Activated CD4-positive, alpha-beta T cell treated with anti-CD3 and anti-CD28 coated beads, Interleukin-2, amount 50 U/mL, for 24 hours (primary cell): ENCODE measurements around the gene PHACTR3.

Experiments used
- DNase-seq, 2 donors: peaks; one replicate each; pipeline ENCODE4 v3.0.0-alpha.2; 2020; ENCODE audit warnings: low read depth in 1 of 2, low spot score in 1 of 2

The PHACTR3 gene

DNA sequence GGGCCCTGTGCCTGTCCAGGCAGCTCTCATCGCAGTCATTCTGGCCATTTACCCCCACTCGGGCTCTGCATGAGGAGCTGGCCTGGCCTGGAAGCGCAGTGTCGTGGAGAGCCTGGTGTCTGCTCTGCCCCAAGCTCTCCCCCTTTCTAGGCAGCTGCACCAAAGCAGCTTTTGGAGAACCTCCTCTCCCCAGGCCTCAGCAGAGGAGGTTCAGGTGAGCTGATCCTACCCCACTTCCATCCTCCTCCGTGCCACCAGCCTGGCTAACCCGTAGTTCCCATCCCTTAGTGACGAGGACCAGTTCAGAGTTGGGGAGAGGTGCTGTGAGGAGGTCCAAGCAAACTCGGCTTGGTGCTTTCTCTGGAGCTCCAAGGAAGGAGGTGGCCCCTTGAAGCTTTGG, 30.5 kb upstream of the PHACTR3 start:
- DNase-seq = no peak

DNA sequence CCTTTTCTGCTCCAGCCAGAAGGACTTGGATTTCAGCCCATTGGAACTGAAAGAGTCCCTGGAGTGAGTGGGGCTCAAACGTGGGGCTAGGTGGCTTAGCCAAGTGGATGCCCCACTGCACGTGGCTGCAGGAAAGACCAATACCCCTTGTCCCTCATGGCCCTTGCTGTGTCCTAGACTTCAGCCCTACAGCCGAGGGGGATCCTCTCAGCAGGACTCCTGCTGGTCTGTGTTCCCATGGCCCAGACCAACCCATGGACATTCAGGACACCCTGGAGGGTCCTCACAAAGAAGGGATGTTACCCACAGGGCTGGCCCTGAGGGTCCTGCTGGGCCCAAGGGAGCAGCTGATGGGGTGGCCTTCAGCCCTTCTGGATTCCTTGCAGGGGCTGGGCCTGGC, 30.0 kb upstream of the PHACTR3 start:
- DNase-seq = no peak

- no peak for DNase-seq
These were observed 29.1 kb upstream of the PHACTR3 start for GRCh38 chr20:59575216-59575615.

- DNase-seq = no peak
These were observed 28.7 kb upstream of the PHACTR3 start for GRCh38 chr20:59575653-59576052.

- no peak for DNase-seq
These were observed 28.0 kb upstream of the PHACTR3 start for GRCh38 chr20:59576216-59576953.

DNA sequence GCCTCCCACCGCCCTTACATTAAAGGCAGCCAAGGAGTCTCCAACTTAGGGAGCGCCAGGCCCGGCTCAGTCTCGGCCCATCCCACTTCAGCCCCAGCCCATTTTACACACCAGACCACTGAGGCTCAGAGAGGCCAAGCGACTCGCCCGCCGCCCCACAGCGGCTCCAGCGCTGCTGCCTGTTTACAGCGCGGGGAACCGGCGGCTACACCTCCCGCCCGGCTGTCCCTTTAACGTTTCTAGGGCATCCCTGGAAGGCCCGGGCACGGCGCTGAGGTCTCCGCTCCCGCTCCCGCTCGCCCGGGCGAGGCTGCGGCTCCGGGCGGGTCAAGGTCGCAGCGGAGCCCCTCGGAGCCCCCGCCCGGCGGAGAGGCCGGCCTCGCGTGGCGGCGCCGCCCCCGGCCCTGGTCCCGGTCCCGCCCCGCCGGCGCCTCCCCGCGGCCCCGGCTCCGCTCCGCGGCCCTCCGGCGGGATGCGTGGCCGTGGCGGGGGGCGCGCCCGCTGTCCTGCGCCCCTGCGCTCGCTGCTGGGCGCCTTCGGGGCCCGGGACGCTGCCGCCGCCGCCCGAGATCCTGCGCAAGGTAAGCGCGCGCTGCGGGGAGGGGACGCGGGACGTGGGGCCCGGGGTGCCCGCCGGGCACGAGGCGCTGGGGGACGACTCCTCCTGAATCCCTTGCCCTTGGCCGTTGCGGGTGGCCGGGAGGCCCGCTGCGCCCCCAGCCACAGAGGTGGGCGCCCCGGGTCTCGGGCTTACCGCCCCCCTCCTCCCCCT, 27.1 kb upstream of the PHACTR3 start:
- DNase-seq = no peak

- no peak for DNase-seq
These were observed 26.4 kb upstream of the PHACTR3 start for GRCh38 chr20:59577809-59578435.

DNA sequence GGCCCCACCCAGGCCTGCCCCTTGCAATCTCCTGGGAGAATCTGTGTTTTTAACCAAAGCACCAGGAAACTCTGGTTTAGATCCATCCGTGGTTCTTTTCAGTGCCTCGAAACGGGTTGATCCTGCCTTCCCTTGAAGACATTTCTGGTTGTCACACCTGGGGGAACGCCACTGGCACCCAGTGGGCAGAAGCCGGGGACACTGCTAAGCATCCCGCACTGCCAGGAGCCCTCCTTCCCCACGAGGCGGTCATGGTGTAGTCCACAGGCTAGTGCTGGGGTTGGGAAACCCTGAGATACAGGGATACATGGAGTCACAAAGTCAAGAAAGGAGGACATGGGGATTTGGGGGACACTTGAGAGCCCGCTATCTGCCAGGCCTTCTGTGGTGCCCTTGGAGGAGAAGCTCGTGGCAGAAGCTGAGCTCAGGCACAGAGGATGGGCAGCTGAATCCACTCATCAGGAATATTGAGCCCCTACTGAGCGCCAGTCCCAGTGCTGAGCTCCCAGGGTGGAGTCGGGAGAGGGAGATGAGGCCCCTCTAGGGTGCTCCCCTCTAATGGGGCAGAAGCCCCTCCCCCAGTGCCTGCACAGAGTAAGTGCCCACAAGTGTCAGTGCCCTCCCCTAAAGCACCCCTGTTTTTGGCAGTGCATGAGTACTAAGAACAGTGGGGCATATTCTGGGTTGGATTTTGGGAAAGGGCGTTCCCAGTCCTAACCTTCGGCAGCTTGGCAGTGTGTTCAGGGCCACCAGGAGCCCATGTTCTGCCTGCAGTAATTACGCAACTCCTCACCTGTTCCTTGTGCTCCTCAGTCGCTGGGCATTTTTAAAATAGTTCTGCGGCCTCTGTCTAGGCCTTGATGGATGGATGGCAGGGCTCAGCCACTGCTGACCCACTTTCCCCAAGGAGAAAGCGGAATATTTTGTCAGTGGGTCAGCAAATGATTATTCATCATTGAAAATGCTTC, 25.6 kb upstream of the PHACTR3 start:
- DNase-seq = no peak

DNA sequence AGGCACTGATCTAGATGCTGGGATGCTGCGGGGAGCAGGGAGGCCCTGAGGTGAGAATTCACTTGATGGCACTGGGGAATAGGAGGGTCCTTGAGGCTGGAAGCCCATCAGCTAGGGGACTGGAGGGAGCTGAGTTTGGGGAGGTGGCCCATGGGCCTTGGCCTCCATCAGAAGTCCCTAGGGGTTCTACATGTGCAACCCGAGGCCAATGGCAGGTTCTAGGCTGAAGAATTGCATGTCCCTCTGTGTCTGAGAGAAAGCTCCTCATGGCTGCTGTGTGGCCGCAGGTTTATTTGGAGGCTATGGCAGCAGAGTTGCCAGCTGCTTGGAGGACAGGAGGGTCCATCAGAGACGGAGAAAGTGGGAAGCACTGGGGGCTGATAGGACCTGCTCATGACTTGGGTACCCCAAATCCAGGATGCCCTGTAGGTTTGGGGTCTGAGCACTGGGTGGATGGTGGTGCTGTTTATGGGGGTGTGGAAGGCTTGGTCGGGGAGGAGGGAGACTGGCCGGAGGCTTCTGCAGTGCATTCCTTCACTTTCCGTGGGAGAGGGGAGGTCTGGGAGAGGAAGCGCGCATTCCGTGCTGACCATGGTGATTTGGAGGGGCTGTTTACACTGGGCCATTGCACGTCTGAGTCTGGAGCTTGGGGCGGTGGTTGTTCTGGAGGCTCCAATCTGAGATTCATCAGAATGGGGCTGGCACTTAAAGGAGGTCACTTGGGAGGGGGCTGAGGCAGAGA, 24.8 kb upstream of the PHACTR3 start:
- DNase-seq = no peak

DNA sequence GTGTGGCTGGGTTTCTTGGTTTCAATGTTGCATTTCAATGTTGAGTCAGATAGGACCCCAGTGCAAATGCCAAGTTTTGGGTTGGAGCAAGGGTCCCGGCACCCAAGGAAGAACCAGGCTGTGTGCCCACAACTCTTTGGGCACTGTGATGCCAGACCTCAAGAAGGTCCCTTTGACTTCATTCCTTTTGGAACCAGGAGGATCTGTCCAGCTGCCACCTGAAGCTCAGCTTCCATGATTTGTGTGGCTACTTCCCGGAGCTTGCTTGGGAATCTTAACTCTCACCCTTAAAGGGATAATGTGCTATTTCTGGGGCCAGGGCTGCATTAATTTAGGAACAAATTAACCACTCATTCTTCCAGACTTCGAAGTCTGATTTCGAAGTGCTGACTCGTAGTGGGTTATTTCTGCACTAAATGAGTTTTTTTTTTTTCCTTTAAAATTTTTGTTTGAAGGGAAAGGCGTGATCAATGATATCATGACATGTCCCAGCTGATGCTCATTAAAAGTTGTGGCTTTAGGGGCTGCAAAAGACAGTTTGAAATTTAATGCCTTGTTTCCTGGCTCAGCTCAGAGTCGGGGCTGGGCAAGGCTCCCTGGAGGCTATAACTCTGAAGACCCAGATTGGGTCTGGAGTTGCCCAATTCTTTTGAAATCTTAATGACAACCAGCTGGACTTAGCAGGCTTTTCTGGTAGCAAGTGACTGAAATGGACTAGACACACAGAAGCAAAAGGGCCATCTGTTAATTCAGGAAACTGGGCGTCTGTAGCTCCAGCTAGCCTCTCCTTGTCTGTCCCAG, 24.0 kb upstream of the PHACTR3 start:
- no peak for DNase-seq

DNA sequence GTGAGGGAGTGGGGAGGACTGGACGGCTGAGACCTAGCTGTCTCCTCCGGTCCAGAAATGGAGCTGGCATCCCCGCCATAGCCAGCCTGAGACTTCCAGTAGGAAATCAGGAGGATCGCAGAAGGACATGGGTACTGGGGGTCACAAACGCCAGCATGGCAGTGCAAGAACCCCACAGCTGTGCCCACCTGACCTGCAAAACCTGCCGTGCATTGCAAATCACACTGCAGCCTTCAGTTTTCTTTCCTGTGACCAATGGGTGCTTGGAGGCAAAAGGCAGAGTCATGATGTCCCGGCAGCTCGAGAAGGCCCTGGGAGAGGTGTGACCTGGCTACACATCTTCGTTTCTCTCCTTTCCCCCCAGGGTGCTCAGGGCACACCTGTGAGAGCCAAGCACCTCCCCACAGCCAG, 23.3 kb upstream of the PHACTR3 start:
- no peak for DNase-seq

DNA sequence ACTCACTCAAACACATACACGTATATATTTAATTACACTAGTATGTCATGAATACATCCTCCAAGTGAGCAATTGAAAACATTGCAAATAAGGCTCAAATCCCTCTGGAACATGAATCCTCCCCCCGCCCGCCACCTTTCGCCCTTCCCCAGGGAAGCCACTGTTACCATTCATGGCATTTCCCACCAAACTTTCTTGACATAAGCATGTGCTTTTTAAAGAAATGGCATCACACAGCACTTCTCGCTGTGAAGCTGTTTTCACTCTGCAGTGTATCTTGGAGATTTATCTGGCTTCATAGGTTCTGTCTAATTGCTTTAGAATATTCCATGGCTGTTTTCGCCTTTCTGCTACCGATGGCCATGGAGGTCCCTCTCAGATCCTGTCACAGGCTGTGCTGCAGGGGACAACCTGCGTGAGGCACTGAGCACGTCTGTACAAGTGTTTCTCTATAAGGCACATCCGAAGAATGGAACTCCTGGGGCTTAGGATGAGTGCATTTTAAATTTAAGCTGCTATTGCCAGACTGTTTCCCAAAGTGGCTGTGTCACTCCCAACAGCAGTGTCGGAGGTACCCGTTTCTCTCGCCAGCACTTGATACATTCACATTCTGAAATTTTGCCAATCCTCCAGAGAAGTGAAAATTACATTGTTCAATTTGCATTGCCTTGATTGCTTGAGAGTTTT, 22.2 kb upstream of the PHACTR3 start:
- DNase-seq = no peak

GRCh38 chr20:59583428-59584277, 20.7 kb upstream of the PHACTR3 start:
- DNase-seq = no peak

DNA sequence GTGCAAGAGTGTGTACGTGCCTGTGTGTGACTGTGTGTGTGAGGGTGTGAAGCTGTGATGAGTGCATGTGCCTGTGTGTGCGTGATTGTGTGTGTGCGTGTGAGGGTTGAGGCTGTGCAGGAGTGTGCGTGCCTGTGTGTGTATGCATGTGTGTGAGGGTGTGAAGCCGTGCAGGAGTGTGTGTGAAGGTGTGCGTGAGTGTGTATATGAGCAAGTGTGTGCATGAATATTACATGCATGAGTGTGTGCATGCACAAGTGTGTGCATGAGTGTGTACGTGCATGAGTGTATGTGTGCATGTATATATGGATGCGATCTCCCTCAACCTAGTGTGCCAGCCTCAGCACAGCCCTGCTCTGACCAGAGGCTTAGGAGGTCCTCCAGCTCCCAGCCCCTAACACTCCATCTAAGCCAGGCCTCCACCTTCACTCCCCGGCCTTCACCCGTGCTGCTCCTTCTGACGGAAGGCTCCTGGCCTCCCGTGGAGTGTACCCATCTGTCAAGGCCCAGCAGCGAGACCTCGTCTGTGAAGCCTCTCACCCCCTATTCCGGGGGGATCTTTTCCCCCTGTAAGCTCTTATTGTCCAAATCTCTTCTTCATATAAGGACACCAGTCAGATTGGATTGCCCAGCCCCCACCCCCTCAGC, 19.9 kb upstream of the PHACTR3 start:
- no peak for DNase-seq

DNA sequence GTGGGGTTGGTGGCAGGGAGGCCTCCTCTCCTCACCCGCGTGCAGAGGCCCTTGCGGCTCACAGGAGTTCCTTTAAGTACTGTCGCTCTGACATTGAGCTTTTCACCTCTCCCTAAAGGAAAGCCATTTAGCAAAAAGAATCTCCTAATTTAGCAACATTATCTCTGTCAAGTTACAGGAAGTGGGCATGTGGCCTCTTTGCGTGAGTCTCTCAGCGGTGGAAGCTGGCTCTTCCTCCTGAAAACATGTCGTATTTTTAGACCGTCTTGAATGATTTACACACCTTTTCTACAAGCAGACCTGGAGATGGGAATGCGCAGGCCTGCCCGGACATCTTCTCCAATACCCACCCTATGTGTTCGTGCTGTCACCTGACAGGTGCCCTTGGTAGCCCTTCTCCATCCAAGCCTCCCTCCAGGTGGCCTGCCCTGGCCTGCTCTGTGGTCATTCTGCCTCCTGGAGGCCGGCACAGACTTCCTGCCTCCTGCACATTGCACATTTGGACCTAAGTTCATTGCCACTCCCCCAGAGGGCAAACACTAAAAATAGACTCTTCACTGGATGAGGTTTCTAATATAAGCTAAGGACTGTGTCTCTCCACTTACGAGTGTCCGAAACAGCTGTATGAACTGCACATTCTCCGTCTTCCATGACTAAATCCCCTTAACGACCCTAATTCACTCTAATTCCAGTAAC, 18.5 kb upstream of the PHACTR3 start:
- DNase-seq = no peak

- no peak for DNase-seq
These were observed 17.7 kb upstream of the PHACTR3 start for GRCh38 chr20:59586613-59587012.

- DNase-seq = no peak
These were observed 16.8 kb upstream of the PHACTR3 start for GRCh38 chr20:59587570-59587969.
